Measurements from ENCODE around the gene MSANTD3. TPM values are rescaled to one million over a fixed set of nuclear protein-coding genes. Genes with fewer than 3 reads are reported as not detected.

The MSANTD3 gene
- total and polyA plus RNA-seq, 7 donors, result 15.2 to 59.4 (median 25.6) TPM

DNA sequence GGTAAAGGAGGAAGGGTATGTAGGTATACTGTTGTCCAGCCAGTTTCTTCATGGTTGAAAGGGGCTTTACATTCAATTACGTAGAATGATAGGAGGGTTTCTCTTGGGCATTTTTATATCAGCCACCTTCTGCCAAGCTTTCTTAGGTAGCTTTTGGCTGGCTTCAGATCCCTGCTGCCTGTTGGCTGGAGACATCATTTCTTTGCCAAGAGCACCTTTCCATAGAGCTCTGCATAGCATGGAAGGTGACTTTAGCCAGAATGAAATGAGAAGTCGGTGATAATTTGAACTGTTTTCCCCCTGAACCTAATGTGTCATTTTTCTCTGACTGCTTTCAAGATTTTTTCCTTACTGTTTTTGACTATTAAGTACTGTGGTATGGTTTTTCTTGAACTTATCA is 72.9 kb downstream of the MSANTD3 start:
- no peaks in the 10 kb centered on the region for H3K9me3 ChIP-seq
- H3K36me3 ChIP-seq (ENCODE audit: insufficient read depth in 1 of 2, low read depth in 1 of 2), result no peaks in the 10 kb centered on the region
- 23 to 51% (median 46%) methylated on average over 2 of the region's 2 CpGs for WGBS, 3 donors
- no peak overlapping the region for H3K27ac ChIP-seq
- TF ChIP-seq, protein P1, sequence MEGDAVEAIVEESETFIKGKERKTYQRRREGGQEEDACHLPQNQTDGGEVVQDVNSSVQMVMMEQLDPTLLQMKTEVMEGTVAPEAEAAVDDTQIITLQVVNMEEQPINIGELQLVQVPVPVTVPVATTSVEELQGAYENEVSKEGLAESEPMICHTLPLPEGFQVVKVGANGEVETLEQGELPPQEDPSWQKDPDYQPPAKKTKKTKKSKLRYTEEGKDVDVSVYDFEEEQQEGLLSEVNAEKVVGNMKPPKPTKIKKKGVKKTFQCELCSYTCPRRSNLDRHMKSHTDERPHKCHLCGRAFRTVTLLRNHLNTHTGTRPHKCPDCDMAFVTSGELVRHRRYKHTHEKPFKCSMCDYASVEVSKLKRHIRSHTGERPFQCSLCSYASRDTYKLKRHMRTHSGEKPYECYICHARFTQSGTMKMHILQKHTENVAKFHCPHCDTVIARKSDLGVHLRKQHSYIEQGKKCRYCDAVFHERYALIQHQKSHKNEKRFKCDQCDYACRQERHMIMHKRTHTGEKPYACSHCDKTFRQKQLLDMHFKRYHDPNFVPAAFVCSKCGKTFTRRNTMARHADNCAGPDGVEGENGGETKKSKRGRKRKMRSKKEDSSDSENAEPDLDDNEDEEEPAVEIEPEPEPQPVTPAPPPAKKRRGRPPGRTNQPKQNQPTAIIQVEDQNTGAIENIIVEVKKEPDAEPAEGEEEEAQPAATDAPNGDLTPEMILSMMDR (IDR thresholded peaks at IDR 0.05), result no peak
- no peaks in the 10 kb centered on the region for H3K4me1 ChIP-seq
- DNase-seq (no peak), ATAC-seq (no peak)
- intact Hi-C loops (cut with DNase I), result no loop called here
- no peaks in the 10 kb centered on the region for H3K27me3 ChIP-seq (ENCODE audit: insufficient read depth in 3 of 3, low read length in 2 of 3)
- H3K4me3 ChIP-seq, result no peak overlapping the region

Other genes starting within 250 kb of the MSANTD3 start
- 10 to 100 TPM; 12.7 to 23.1 (median 14.7) TPM for gene TEX10, start 74.2 kb upstream of the MSANTD3 start, total RNA-seq
- gene TEX10, start 74.2 kb upstream of the MSANTD3 start, polyA plus RNA-seq, result 10 to 100 TPM in 2 of 3 donors, 1 to 10 TPM in 1; 9.8 to 17.2 (median 13.9) TPM
- gene TMEFF1, start 46.0 kb downstream of the MSANTD3 start, total RNA-seq, result under 1 TPM in 3 of 4 donors, not detected in 1; 0.29 to 0.56 (median 0.30) TPM
- under 1 TPM in 2 of 3 donors, not detected in 1; 0.07 to 0.08 TPM for gene TMEFF1, start 46.0 kb downstream of the MSANTD3 start, polyA plus RNA-seq
- gene CAVIN4, start 150.9 kb downstream of the MSANTD3 start, total RNA-seq, result 100 to 1,000 TPM in 1 of 4 donors, 10 to 100 TPM in 3; 68.6 to 230 (median 86.9) TPM
- gene CAVIN4, start 150.9 kb downstream of the MSANTD3 start, polyA plus RNA-seq, result 10 to 100 TPM in 2 of 3 donors, 1 to 10 TPM in 1; 3.5 to 59.2 (median 25.6) TPM